AG09319 (cell line): ENCODE measurements around the gene CDKN2A.
A peak's percentile ranks its signal among the peaks of the same experiment; 100 is the strongest.

Experiments used
- DNase-seq: peaks from one replicate; pipeline ENCODE4 v3.0.0-alpha.2; 2010; ENCODE audit warnings: low read depth; ENCODE audit errors: extremely low read depth
- CTCF ChIP-seq: IDR thresholded peaks from 2 replicates; pipeline ENCODE4 v1.5.1; 2011; ENCODE audit warnings: low read depth, mild to moderate bottlenecking, inconsistent platforms, low read length, moderate library complexity

The CDKN2A gene

GRCh38 chr9:22026696-22027095 is 32.5 kb upstream of the CDKN2A start:
- TF ChIP-seq CTCF, result no peak
- DNase-seq, result no peak

- DNase-seq, result no peak
- no peak for TF ChIP-seq CTCF
Measured at GRCh38 chr9:22022396-22022795, 28.2 kb upstream of the CDKN2A start.

GRCh38 chr9:22010866-22011625 is 16.9 kb upstream of the CDKN2A start:
- DNase-seq, result no peak
- TF ChIP-seq CTCF, result no peak

GRCh38 chr9:22009506-22009867 is 15.3 kb upstream of the CDKN2A start:
- TF ChIP-seq CTCF, result peak; percentile 48
- no peak for DNase-seq

- TF ChIP-seq CTCF, result peak; percentile 60
- DNase-seq, result peak; percentile 95
Measured at GRCh38 chr9:22008717-22009505, 14.7 kb upstream of the CDKN2A start, which contains the start of gene CDKN2B. Gene CDKN2B (minus strand): TSS chr9:22009305. CDS start chr9:22008953, 352 bp downstream.

GRCh38 chr9:22008384-22008716 is 14.2 kb upstream of the CDKN2A start:
- no peak for DNase-seq
- TF ChIP-seq CTCF, result no peak
